ENCODE data around the gene HPS5.

DNA sequence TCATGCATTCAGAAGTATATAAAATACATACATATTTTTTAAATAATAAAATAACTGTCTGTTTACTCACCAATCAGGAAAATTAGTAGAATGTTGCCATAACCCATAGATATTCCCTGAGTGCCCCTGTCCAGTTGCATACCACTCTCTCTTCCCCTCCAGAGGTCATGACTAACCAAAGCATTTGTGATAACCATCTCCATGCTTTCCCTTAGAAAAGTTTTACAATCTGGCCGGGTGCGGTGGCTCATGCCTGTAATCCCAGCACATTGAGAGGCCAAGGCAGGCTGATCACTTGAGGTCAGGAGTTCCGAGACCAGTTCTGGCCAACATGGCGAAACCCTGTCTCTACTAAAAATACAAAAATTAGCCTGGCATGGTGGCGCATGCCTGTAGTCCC lies 39.2 kb upstream of the HPS5 start:
- TF ChIP-seq, protein P1, sequence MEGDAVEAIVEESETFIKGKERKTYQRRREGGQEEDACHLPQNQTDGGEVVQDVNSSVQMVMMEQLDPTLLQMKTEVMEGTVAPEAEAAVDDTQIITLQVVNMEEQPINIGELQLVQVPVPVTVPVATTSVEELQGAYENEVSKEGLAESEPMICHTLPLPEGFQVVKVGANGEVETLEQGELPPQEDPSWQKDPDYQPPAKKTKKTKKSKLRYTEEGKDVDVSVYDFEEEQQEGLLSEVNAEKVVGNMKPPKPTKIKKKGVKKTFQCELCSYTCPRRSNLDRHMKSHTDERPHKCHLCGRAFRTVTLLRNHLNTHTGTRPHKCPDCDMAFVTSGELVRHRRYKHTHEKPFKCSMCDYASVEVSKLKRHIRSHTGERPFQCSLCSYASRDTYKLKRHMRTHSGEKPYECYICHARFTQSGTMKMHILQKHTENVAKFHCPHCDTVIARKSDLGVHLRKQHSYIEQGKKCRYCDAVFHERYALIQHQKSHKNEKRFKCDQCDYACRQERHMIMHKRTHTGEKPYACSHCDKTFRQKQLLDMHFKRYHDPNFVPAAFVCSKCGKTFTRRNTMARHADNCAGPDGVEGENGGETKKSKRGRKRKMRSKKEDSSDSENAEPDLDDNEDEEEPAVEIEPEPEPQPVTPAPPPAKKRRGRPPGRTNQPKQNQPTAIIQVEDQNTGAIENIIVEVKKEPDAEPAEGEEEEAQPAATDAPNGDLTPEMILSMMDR (conservative IDR thresholded peaks at IDR 0.05; ENCODE audit: low read depth, low read length) = no peak
- TF ChIP-seq EZH2 (IDR thresholded peaks at IDR 0.05; ENCODE audit: borderline replicate concordance, low read depth, low read length, poor library complexity, severe bottlenecking) = no peak
